HG03066 (cell line): ENCODE data around the gene ASMTL.
"Not testable (repeated sequence)": the region's sequence is repeated elsewhere in the genome, so short reads cannot be mapped to it uniquely, and the experiment has no call there.

ENCODE experiments used
- ATAC-seq: cut with Tn5 transposase; IDR thresholded peaks from one replicate; pipeline ENCODE4 v1.9.1; 2021; ENCODE audit warnings: low read depth; ENCODE audit not compliant: unreplicated experiment

ASMTL gene

GRCh38 chrX:1391707-1392375 lies 60.9 kb downstream of the ASMTL start, which contains the start of gene SLC25A6:
Gene SLC25A6 (minus strand): TSS chrX:1392113. CDS start chrX:1392009, 104 bp downstream.
- peak; percentile 94 for ATAC-seq

GRCh38 chrX:1391370-1391706 lies 61.4 kb downstream of the ASMTL start:
- ATAC-seq, result peak; percentile 41

- ATAC-seq, result no peak
Observed at GRCh38 chrX:1390621-1391369, 61.9 kb downstream of the ASMTL start.

GRCh38 chrX:1389993-1390285 lies 62.8 kb downstream of the ASMTL start:
- no peak for ATAC-seq

GRCh38 chrX:1389181-1389992 lies 63.3 kb downstream of the ASMTL start:
- ATAC-seq, result no peak

GRCh38 chrX:1388651-1389050 lies 64.1 kb downstream of the ASMTL start:
- ATAC-seq, result no peak

GRCh38 chrX:1387141-1387776 lies 65.5 kb downstream of the ASMTL start:
- no peak for ATAC-seq

- no peak for ATAC-seq
Observed at GRCh38 chrX:1386338-1387127, 66.2 kb downstream of the ASMTL start.

- ATAC-seq, result no peak
Observed at GRCh38 chrX:1385253-1386223, 67.2 kb downstream of the ASMTL start.

GRCh38 chrX:1384658-1385252 lies 68.0 kb downstream of the ASMTL start:
- no peak for ATAC-seq

GRCh38 chrX:1380672-1381233 lies 72.0 kb downstream of the ASMTL start:
- ATAC-seq, result no peak

- ATAC-seq, result no peak
Observed at GRCh38 chrX:1378306-1378759, 74.4 kb downstream of the ASMTL start.

- no peak for ATAC-seq
Observed at GRCh38 chrX:1368385-1368698, 84.4 kb downstream of the ASMTL start.

GRCh38 chrX:1366363-1366762 lies 86.3 kb downstream of the ASMTL start:
- ATAC-seq, result not testable (repeated sequence)

GRCh38 chrX:1361910-1362309 lies 90.8 kb downstream of the ASMTL start:
- no peak for ATAC-seq

- ATAC-seq, result no peak
Observed at GRCh38 chrX:1361275-1361674, 91.4 kb downstream of the ASMTL start.

GRCh38 chrX:1360171-1360570 lies 92.5 kb downstream of the ASMTL start:
- no peak for ATAC-seq

- ATAC-seq, result no peak
Observed at GRCh38 chrX:1359477-1359873, 93.2 kb downstream of the ASMTL start.
